ENCODE results near the gene VGLL4.
"Not testable (repeated sequence)": the region's sequence is repeated elsewhere in the genome, so short reads cannot be mapped to it uniquely, and the experiment has no call there.

Gene VGLL4

DNA sequence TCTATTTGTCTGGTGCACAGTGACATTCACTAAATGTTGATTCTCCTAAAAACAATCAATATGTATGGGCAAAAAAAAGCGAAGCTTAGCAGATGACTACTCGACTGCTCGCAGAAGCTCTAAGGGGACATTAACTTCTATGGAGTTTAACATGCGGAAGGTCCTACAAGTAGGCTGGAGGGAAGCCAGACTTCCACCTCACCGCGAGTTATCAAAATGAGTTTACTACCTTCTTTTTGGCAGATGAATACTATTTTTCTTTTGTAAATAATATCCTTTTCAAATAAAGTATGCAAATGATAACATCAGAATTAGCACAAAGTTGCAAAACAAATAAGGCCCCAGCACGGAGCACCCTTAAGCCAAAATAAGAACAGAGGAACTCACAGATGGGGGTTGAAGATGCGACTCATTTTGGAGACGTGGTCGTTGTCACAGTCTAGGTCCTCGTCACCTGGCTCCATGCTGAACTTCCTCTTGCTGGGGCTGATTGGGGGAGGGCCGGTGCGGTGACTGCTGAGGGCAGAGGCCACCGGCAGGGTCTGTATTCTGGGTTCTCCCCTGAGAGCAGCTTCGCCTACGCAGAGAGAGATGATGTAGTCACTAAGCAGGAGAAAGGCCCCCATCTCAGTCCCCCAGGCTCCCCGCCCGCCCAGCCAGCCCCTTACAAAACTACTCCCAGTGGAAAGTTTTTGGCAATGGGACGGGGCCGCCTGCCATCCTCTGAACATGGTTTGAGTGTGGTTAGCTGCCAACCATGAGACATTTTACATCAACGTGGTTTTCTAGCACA, 42.1 kb downstream of the VGLL4 start:
- Histone ChIP-seq H3K36me3 (ENCODE audit: insufficient read depth) (no peaks in the 10 kb centered on the region), H3K9ac (no peak overlapping the region)

DNA sequence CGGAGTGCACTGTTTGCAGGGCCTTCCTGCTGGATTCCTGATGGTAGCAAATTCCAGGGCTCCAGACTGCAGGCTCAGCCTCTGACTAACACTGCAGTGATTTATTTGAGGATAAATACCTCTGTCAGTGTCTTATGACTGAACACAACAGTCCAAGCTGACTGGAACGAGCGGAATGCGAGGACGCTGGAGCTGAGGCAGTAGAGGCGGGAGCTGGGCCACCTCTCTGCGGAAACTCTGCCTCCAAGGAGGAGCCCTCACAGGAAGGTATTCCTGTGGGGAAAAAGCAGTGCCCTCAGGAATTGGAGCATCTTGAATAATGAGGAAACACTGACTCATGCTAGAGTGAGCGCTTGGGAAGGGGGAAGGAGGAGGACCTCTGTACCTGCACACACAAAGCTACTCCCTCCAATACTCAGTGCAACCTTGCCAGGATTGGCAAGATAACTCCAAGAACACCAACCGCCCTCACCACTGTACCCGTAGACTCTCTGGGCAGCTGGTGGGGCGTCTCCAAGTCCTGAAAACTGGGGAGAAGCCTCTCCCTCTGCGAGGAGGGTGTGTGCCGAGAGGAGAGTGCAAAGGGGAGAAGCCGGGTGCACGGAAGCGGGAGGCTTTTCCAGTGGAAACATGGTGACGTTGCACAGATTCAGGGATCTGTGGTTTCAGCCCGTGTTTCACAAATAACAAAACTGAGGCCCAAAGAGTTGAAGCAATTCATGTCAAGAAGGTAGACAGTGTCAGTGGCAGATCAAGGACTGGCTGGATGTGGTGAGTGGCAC, 43.0 kb downstream of the VGLL4 start:
- H3K4me2 ChIP-seq: no peak overlapping the region
- no peak overlapping the region for H3K4me3 ChIP-seq (IDR thresholded peaks at IDR 0.05; ENCODE audit: insufficient read depth, low read depth, low read length)
- no peak overlapping the region for H3K27ac ChIP-seq
- TF ChIP-seq, protein P1, sequence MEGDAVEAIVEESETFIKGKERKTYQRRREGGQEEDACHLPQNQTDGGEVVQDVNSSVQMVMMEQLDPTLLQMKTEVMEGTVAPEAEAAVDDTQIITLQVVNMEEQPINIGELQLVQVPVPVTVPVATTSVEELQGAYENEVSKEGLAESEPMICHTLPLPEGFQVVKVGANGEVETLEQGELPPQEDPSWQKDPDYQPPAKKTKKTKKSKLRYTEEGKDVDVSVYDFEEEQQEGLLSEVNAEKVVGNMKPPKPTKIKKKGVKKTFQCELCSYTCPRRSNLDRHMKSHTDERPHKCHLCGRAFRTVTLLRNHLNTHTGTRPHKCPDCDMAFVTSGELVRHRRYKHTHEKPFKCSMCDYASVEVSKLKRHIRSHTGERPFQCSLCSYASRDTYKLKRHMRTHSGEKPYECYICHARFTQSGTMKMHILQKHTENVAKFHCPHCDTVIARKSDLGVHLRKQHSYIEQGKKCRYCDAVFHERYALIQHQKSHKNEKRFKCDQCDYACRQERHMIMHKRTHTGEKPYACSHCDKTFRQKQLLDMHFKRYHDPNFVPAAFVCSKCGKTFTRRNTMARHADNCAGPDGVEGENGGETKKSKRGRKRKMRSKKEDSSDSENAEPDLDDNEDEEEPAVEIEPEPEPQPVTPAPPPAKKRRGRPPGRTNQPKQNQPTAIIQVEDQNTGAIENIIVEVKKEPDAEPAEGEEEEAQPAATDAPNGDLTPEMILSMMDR (conservative IDR thresholded peaks at IDR 0.05; ENCODE audit: low read depth, low read length): no peak
- no peak overlapping the region for H3K9ac ChIP-seq
- H3K27me3 ChIP-seq (ENCODE audit: insufficient read depth, low read depth): no peaks in the 10 kb centered on the region
- H4K20me1 ChIP-seq (ENCODE audit: insufficient read depth): no peaks in the 10 kb centered on the region
- no peaks in the 10 kb centered on the region for H3K79me2 ChIP-seq (ENCODE audit: insufficient read depth, low read depth)
- H3K36me3 ChIP-seq (ENCODE audit: insufficient read depth): no peaks in the 10 kb centered on the region
- no peaks in the 10 kb centered on the region for H3K4me1 ChIP-seq (ENCODE audit: low read depth, poor library complexity, severe bottlenecking)
- no peak overlapping the region for H2AFZ ChIP-seq (ENCODE audit: low read depth)

More for the DNA sequence above, 42.1 kb downstream of the VGLL4 start:
- Histone ChIP-seq H2AFZ (ENCODE audit: low read depth) (no peak overlapping the region), H3K4me2 (no peak overlapping the region), H3K27ac (no peak overlapping the region), H4K20me1 (ENCODE audit: insufficient read depth) (no peaks in the 10 kb centered on the region), H3K27me3 (ENCODE audit: insufficient read depth, low read depth) (no peaks in the 10 kb centered on the region), H3K79me2 (ENCODE audit: insufficient read depth, low read depth) (no peaks in the 10 kb centered on the region), H3K4me1 (ENCODE audit: low read depth, poor library complexity, severe bottlenecking) (no peaks in the 10 kb centered on the region), H3K4me3 (IDR thresholded peaks at IDR 0.05; ENCODE audit: insufficient read depth, low read depth, low read length) (no peak overlapping the region)
- TF ChIP-seq, protein P1 (conservative IDR thresholded peaks at IDR 0.05; ENCODE audit: low read depth, low read length): no peak

DNA sequence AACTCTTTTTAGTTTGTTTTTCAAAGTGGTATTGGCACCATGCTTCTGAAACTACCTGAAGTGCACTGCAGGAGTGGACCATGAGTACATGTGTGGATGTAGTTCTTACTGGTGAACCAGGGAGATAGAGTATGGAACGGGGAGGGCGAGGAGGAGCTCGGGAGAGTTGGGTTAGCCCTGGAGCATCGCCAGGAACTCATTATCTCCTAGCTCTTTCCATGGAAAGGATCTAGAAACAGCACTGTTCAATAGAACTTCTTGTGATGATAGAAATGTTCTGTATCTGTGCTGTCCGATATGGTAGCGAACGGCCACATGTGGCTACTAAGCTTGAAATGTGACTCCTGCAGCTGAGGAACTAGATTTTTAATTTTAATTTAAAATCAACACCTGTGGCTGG, 47.3 kb downstream of the VGLL4 start:
- Histone ChIP-seq H3K27ac (no peak overlapping the region), H3K9ac (no peak overlapping the region), H3K4me2 (no peak overlapping the region), H3K36me3 (ENCODE audit: insufficient read depth) (no peaks in the 10 kb centered on the region), H3K4me1 (ENCODE audit: low read depth, poor library complexity, severe bottlenecking) (no peaks in the 10 kb centered on the region), H3K27me3 (ENCODE audit: insufficient read depth, low read depth) (no peaks in the 10 kb centered on the region), H2AFZ (ENCODE audit: low read depth) (no peak overlapping the region), H3K4me3 (IDR thresholded peaks at IDR 0.05; ENCODE audit: insufficient read depth, low read depth, low read length) (no peak overlapping the region), H3K79me2 (ENCODE audit: insufficient read depth, low read depth) (no peaks in the 10 kb centered on the region), H4K20me1 (ENCODE audit: insufficient read depth) (no peaks in the 10 kb centered on the region)
- TF ChIP-seq, protein P1 (conservative IDR thresholded peaks at IDR 0.05; ENCODE audit: low read depth, low read length): no peak

DNA sequence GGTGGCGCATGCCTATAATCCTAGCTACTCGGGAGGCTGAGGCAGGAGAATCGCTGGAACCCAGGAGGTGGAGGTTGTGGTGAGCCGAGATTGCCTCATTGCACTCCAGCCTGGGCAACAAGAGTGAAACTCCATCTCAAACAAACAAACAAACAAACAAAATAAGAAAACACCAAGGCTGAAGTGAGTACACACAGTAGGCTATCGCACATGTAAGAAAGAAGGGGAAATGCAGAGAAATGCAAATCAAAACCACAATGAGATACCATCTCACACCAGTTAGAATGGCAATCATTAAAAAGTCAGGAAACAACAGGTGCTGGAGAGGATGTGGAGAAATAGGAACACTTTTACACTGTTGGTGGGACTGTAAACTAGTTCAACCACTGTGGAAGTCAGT, 48.7 kb downstream of the VGLL4 start:
- not testable (repeated sequence) for H3K36me3 ChIP-seq (ENCODE audit: insufficient read depth); H3K4me2 ChIP-seq; H3K79me2 ChIP-seq (ENCODE audit: insufficient read depth, low read depth); H2AFZ ChIP-seq (ENCODE audit: low read depth); H3K27ac ChIP-seq; H3K27me3 ChIP-seq (ENCODE audit: insufficient read depth, low read depth); H3K9ac ChIP-seq; H3K4me1 ChIP-seq (ENCODE audit: low read depth, poor library complexity, severe bottlenecking); H3K4me3 ChIP-seq (IDR thresholded peaks at IDR 0.05; ENCODE audit: insufficient read depth, low read depth, low read length); H4K20me1 ChIP-seq (ENCODE audit: insufficient read depth)

Data from KMS-11 (cell line).